Measurements from ENCODE around the gene SNTA1.

The SNTA1 gene

GRCh38 chr20:33437141-33437911 lies 6.2 kb downstream of the SNTA1 start:
- Histone ChIP-seq H4K20me1 (ENCODE audit: low read depth, low read length) (no peaks in the 10 kb centered on the region), H3K9me3 (ENCODE audit: insufficient read depth, low read length) (no peaks in the 10 kb centered on the region), H3K4me2 (ENCODE audit: low read depth, low read length, poor library complexity, severe bottlenecking) (no peak overlapping the region), H3K27ac (ENCODE audit: low read depth, low read length) (no peak overlapping the region), H3K36me3 (ENCODE audit: low read length) (no peaks in the 10 kb centered on the region), H3K27me3 (ENCODE audit: low read length) (no peaks in the 10 kb centered on the region), H3K9ac (ENCODE audit: low read length) (no peak overlapping the region), H3K79me2 (ENCODE audit: insufficient read depth, low read length) (no peaks in the 10 kb centered on the region), H3K4me3 (ENCODE audit: insufficient read depth, low read length, poor library complexity, severe bottlenecking) (no peak overlapping the region), H3K9me2 (replicated peaks; ENCODE audit: insufficient read depth, low read length) (no peaks in the 10 kb centered on the region), H3F3A (ENCODE audit: insufficient read depth) (peaks cover 4% of the 10 kb centered on the region; the same call in 1 of the 2 replicates), H2AFZ (ENCODE audit: low read depth, low read length, severe bottlenecking) (no peak overlapping the region)
- TF ChIP-seq, protein P1, sequence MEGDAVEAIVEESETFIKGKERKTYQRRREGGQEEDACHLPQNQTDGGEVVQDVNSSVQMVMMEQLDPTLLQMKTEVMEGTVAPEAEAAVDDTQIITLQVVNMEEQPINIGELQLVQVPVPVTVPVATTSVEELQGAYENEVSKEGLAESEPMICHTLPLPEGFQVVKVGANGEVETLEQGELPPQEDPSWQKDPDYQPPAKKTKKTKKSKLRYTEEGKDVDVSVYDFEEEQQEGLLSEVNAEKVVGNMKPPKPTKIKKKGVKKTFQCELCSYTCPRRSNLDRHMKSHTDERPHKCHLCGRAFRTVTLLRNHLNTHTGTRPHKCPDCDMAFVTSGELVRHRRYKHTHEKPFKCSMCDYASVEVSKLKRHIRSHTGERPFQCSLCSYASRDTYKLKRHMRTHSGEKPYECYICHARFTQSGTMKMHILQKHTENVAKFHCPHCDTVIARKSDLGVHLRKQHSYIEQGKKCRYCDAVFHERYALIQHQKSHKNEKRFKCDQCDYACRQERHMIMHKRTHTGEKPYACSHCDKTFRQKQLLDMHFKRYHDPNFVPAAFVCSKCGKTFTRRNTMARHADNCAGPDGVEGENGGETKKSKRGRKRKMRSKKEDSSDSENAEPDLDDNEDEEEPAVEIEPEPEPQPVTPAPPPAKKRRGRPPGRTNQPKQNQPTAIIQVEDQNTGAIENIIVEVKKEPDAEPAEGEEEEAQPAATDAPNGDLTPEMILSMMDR (IDR thresholded peaks at IDR 0.05; ENCODE audit: insufficient read depth, low read length, poor library complexity, severe bottlenecking), result no peak
- TF ChIP-seq EZH2phosphoT487 (conservative IDR thresholded peaks at IDR 0.05; ENCODE audit: low read length), result no peak

GRCh38 chr20:33434434-33434833 lies 9.1 kb downstream of the SNTA1 start:
- Histone ChIP-seq H3K79me2 (ENCODE audit: insufficient read depth, low read length) (no peaks in the 10 kb centered on the region), H3K4me2 (ENCODE audit: low read depth, low read length, poor library complexity, severe bottlenecking) (no peak overlapping the region), H3K9me2 (replicated peaks; ENCODE audit: insufficient read depth, low read length) (no peaks in the 10 kb centered on the region), H3K36me3 (ENCODE audit: low read length) (no peaks in the 10 kb centered on the region), H4K20me1 (ENCODE audit: low read depth, low read length) (no peaks in the 10 kb centered on the region), H3K27ac (ENCODE audit: low read depth, low read length) (no peak overlapping the region), H3K9me3 (ENCODE audit: insufficient read depth, low read length) (no peaks in the 10 kb centered on the region), H2AFZ (ENCODE audit: low read depth, low read length, severe bottlenecking) (no peak overlapping the region), H3K27me3 (ENCODE audit: low read length) (no peaks in the 10 kb centered on the region), H3K9ac (ENCODE audit: low read length) (no peak overlapping the region), H3F3A (ENCODE audit: insufficient read depth) (no peaks in the 10 kb centered on the region), H3K4me3 (ENCODE audit: insufficient read depth, low read length, poor library complexity, severe bottlenecking) (no peak overlapping the region)
- TF ChIP-seq, protein P1 (IDR thresholded peaks at IDR 0.05; ENCODE audit: insufficient read depth, low read length, poor library complexity, severe bottlenecking), result no peak
- no peak for TF ChIP-seq EZH2phosphoT487 (conservative IDR thresholded peaks at IDR 0.05; ENCODE audit: low read length)

DNA sequence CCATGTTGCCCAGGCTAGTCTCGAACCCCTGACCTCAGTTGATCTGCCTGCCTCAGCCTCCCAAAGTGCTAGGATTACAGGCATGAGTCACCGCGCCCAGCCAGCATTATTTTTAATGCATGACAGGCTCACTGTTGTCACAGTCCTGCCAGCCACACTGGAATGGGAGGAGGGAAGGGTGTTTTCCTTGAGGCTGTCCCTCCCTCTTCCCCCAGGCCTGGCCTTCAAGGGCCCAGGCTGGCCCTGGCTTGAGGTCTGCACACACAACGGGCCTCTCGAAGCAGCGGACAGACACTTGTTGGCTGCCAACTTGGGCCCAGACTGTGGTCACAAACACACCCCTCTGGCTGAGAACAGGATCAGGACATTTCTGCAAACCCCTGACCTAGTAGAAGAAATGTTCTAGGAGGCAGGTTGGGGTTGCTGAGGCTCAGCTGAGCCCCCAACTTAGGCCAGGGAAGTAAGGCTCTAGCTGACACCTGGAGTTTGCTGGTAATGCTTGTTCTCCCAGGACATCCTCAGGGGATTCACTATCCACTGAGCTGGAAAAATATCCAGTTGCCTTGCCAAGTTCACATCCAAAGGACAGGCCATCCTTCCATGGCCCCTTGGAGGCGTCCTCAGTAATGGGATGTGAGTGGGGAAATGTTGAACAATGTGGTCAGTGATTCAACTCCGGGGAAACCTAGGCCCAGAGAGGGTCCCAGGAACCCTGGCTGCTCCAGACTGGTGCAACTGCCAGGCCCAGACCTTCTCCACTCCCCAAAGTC lies 9.9 kb downstream of the SNTA1 start:
- H3K9me3 ChIP-seq (ENCODE audit: insufficient read depth, low read length), result no peaks in the 10 kb centered on the region
- H3K4me3 ChIP-seq (ENCODE audit: insufficient read depth, low read length, poor library complexity, severe bottlenecking), result no peak overlapping the region
- H3K9me2 ChIP-seq (replicated peaks; ENCODE audit: insufficient read depth, low read length), result no peaks in the 10 kb centered on the region
- H3K36me3 ChIP-seq (ENCODE audit: low read length), result no peaks in the 10 kb centered on the region
- no peak overlapping the region for H3K27ac ChIP-seq (ENCODE audit: low read depth, low read length)
- no peak overlapping the region for H3K9ac ChIP-seq (ENCODE audit: low read length)
- TF ChIP-seq, protein P1 (IDR thresholded peaks at IDR 0.05; ENCODE audit: insufficient read depth, low read length, poor library complexity, severe bottlenecking), result no peak
- TF ChIP-seq EZH2phosphoT487 (conservative IDR thresholded peaks at IDR 0.05; ENCODE audit: low read length), result no peak
- no peaks in the 10 kb centered on the region for H4K20me1 ChIP-seq (ENCODE audit: low read depth, low read length)
- no peak overlapping the region for H3K4me2 ChIP-seq (ENCODE audit: low read depth, low read length, poor library complexity, severe bottlenecking)
- H3K27me3 ChIP-seq (ENCODE audit: low read length), result no peaks in the 10 kb centered on the region
- H3F3A ChIP-seq (ENCODE audit: insufficient read depth), result no peaks in the 10 kb centered on the region
- no peak overlapping the region for H2AFZ ChIP-seq (ENCODE audit: low read depth, low read length, severe bottlenecking)
- no peaks in the 10 kb centered on the region for H3K79me2 ChIP-seq (ENCODE audit: insufficient read depth, low read length)
